K562 (cell line): Measurements from ENCODE around the gene RFESD.

ENCODE experiments used
- ARID3B ChIP-seq: fragments of 250-450 bp; sonication (Bioruptor Pico); IDR thresholded peaks from 2 replicates; pipeline ENCODE4 v1.4.0; 2020; ENCODE audit warnings: borderline replicate concordance
- ATF2 ChIP-seq: sonication (generic); formaldehyde crosslinking; IDR thresholded peaks from 2 replicates; pipeline ENCODE4 v1.8.1; 2022; ENCODE audit warnings: missing genetic modification reagents
- FOSL1 ChIP-seq: fragments of 200-800 bp; sonication (Bioruptor generic); conservative IDR thresholded peaks from 2 replicates; pipeline ENCODE4 v1.6.1; 2016; ENCODE audit warnings: missing genetic modification characterization, missing compliant biosample characterization
- ZNF764 ChIP-seq: fragments of 250-450 bp; sonication (Bioruptor Pico); IDR thresholded peaks from 2 replicates; pipeline ENCODE4 v1.4.0; 2020; ENCODE audit warnings: low read depth, mild to moderate bottlenecking, moderate library complexity

GRCh38 chr5:95669540-95669939 lies 23.0 kb downstream of the RFESD start:
- peak; percentile 27; the same call in 1 of the 2 replicates for TF ChIP-seq FOSL1
- no peak for TF ChIP-seq ZNF764 (CRISPR knock-in tag)
- no peak for TF ChIP-seq ATF2 (CRISPR knock-in tag)
- TF ChIP-seq ARID3B, result no peak
